ENCODE measurements around the gene PDLIM1.

Gene PDLIM1

DNA sequence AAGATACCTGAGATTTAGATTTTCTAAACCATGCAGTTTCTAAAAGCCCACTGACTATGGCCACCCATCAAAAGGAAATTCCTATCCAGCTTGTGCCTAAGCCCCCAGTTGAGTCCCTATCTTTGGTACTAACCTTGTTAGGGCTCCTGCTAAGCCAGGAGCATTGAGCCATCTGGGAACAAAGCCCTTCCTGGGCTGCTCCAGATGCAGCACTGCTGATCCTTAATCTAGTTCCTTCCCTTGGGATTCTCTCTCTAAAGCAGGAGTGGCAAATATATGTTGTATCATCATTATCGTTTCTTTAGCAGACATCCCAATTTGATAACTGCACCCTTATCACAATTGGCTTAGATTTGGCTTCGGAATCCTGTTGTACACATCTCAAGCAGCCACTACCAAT is 24.7 kb upstream of the PDLIM1 start:
- in situ Hi-C loops (cut with MboI; ENCODE audit: low sequenced_read_pairs): no loop called here

DNA sequence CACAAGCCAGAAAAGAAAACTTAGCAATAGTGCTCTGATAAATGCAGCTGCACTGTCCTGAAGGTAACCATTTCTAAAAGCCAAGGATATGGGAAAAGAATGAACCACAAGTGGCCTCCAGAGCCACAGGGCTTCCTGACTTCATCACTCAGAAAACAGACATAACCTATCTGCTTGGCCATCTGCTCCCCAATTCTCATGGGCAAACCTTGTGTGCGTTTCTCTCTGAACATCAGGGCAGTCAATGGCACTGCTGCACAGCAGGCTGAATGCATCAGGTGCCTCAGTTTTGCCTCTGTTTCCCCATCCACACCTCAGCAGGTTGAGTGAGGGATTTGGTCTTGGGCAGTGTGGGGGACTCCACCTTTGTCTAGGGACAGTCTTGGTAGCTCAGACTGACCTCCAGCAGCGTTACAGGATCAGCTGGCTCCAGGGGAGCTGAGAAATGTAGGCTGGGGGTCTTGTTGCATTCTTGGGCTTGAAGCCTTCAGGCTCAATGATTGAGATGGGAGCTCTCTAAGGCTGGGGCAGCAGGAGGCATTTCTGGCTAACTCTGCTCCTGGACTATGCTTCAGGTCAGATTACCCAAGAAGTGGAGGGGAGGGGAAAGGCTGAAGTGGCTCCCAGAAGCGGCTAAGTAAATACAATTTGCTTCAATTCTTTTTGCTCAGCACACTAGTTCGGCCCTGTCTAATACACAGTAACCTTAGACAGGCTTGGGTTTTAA is 23.6 kb upstream of the PDLIM1 start:
- in situ Hi-C loops (cut with MboI; ENCODE audit: low sequenced_read_pairs): no loop called here

GRCh38 chr10:95312986-95313495 is 22.2 kb upstream of the PDLIM1 start:
- in situ Hi-C loops (cut with MboI; ENCODE audit: low sequenced_read_pairs): no loop called here

DNA sequence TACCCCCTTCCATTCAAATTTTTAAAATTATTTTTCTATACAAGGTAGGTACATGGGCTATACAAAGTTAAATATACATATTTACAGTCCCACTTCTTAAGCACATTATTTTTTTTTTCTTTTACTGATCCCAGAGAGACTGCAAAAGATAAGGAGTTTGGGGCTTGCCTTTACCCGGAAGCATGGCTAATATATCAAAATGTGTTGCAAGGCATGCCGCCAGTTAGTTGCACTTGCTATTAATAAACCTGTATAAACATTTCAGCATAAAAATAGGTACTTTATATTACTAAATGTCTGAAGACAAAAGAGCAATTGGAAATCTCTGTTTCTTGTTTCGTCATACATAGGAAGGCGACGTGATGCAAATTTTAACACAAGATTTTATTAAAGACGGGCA is 21.5 kb upstream of the PDLIM1 start:
- in situ Hi-C loops (cut with MboI; ENCODE audit: low sequenced_read_pairs): no loop called here

- in situ Hi-C loops (cut with MboI; ENCODE audit: low sequenced_read_pairs): no loop called here
Observed at GRCh38 chr10:95309958-95310357, 19.2 kb upstream of the PDLIM1 start.

DNA sequence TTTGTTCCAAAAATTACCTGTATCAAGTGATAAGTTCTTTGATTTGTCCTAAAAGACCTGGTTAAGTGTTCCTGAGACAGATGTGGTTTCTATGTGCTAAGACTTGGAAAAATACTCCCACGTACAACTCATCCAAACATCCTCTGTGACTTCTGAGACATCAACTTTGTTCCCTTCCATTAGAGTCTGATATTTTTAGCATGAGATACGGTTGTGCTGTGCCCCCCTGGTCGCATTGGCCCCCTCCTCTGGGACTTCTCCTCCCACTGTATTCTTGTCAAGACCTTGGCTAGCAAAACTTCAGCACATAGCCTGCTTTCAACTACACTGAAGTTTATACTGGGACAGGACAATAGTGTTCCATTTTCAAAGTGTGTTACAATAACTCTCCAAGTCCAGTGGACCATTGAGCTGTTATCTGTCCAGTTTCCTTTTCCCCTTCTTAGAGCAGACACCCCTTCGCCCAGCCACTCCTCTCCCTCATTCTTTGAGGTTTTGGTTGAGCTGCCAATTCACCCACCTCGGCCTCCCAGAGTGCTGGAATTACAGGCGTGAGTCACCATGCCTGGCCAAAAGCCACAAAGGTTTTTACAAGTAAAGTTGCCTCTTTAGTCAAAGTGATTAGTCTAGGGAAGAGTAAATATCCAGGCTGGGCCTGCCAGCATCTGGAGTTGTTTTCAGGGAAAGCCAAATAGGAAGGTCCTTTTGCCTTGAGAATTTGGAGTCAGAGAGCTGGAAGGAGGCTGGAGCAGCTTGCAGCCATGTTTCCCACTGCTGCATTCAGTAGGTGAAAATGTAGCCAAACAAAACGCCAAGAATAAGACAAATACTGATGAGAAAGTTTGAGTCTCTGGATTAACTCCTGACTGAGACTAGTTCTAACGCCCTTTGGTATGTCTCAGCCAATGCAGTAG is 17.8 kb upstream of the PDLIM1 start:
- in situ Hi-C loops (cut with MboI; ENCODE audit: low sequenced_read_pairs): no loop called here

- in situ Hi-C loops (cut with MboI; ENCODE audit: low sequenced_read_pairs): no loop called here
Observed at GRCh38 chr10:95306851-95307250, 16.0 kb upstream of the PDLIM1 start.

- in situ Hi-C loops (cut with MboI; ENCODE audit: low sequenced_read_pairs): no loop called here
Observed at GRCh38 chr10:95306318-95306650, 15.5 kb upstream of the PDLIM1 start.

DNA sequence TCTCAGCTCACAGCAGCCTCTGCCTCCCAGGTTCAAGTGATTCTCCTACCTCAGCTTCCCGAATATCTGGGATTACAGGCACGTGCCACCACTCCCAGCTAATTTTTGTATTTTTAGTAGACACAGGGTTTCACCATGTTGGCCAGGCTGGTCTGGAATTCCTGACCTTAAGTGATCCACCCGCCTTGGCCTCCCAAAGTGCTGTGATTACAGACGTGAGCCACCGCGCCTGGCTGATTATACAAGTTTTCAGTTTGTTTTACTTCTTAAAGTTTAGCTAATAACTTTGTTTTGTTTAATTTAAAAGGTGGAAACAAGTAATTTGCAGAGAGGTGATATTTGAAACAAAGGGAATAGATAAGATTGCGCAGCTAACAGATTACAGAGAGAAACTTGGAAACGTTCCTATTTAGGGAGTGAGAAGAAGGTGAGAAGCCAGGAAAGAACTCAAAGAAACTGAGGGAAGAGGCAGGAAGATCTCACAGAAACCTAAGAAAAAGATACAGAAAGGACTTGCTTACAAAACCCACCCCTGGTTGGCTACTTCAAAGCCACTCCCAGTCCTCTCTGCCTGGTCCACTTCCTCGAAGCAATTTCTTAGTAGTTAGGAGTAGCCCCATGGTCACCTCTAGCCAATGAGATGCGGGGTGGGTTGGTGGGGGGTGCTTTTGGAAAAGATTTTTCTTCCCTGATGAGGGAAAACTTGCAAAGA is 15.0 kb upstream of the PDLIM1 start:
- in situ Hi-C loops (cut with MboI; ENCODE audit: low sequenced_read_pairs): no loop called here

- in situ Hi-C loops (cut with MboI; ENCODE audit: low sequenced_read_pairs): no loop called here
Observed at GRCh38 chr10:95304976-95305375, 14.2 kb upstream of the PDLIM1 start.

- in situ Hi-C loops (cut with MboI; ENCODE audit: low sequenced_read_pairs): no loop called here
Observed at GRCh38 chr10:95304463-95304862, 13.7 kb upstream of the PDLIM1 start.

DNA sequence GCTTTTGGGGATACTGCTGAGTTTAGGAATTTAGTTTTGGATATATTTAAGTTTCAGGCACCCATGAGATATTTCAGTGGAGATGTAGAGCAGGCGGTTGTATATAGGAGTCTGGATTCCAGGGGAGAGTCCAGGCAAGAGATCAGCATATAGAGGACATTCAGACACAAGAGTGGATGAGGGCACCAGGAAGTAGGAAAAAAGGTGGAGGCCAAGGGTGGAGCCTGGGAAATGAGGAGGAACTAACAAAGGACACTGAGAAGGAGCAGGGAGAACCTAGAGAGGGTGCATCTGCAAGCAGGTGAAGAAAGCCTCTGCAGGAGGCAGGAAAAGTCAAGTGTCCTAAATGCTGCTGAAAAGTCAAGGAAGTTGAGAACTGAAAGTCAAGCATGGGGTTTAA is 13.1 kb upstream of the PDLIM1 start:
- in situ Hi-C loops (cut with MboI; ENCODE audit: low sequenced_read_pairs): no loop called here

DNA sequence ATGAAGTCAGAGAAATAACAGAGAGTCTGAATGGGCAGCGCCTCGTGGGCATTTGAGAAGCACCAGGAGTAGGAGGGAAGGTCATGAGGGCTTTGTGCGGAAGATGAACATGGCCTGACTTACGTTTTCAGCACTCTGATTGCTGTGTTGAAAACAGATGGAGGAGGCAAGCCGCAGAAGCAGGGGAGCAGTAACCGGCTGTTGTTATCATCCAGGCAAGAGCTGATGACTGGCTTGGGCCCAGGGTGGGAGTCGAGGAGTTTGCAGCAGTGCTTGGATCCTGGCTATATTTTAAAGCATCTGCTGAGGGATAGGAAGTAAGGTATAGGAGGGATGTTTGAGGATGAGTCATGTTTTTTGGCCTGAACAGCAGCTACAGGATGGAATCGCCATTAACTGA is 12.7 kb upstream of the PDLIM1 start:
- in situ Hi-C loops (cut with MboI; ENCODE audit: low sequenced_read_pairs): no loop called here

DNA sequence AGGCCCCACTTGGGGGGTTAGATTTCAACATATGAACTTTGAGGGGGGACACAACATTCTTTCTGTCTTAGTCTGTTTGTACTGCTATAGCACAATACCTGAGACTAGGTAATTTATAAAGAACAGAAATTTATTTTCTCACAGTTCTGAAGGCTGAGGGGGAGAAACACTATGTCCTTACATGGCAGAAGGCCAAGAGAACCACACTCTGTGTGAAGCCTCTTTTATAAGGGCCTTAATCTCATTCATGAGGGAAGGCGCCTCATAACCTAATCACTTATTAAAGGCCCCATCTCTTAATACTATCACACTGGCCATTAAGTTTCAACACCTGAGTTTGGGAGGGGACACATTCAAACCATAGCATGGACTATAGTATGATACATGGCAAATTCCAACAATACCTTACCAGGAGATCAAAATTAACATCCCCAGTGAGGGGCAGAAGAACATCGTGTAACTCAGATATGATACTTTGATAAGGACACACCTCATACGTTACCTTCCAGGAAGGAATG is 9.3 kb upstream of the PDLIM1 start:
- in situ Hi-C loops (cut with MboI; ENCODE audit: low sequenced_read_pairs): no loop called here

DNA sequence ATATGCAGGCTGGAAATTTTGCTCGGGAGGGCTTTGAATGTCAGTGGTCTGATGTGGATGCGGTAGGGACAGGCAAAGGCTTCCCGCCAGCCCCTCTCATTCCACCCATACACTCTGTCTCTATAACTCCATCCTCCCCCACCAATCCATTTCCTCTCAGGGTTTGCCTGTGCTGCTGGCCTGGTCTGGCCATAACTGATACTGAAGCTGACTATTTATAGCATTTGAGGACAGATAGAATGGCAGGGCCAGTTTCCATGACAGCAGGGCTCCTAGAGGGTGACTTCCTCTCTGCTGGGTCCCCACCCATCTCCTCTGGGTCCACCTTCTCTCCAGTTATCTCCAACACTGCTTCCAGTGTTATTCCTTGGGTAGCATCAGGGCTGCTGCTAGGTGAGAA is 6.6 kb upstream of the PDLIM1 start:
- in situ Hi-C loops (cut with MboI; ENCODE audit: low sequenced_read_pairs): no loop called here

- in situ Hi-C loops (cut with MboI; ENCODE audit: low sequenced_read_pairs): no loop called here
Observed at GRCh38 chr10:95296764-95297163, 6.0 kb upstream of the PDLIM1 start.

- in situ Hi-C loops (cut with MboI; ENCODE audit: low sequenced_read_pairs): no loop called here
Observed at GRCh38 chr10:95295031-95295755, 4.4 kb upstream of the PDLIM1 start.

- in situ Hi-C loops (cut with MboI; ENCODE audit: low sequenced_read_pairs): no loop called here
Observed at GRCh38 chr10:95293631-95294030, 2.8 kb upstream of the PDLIM1 start.

DNA sequence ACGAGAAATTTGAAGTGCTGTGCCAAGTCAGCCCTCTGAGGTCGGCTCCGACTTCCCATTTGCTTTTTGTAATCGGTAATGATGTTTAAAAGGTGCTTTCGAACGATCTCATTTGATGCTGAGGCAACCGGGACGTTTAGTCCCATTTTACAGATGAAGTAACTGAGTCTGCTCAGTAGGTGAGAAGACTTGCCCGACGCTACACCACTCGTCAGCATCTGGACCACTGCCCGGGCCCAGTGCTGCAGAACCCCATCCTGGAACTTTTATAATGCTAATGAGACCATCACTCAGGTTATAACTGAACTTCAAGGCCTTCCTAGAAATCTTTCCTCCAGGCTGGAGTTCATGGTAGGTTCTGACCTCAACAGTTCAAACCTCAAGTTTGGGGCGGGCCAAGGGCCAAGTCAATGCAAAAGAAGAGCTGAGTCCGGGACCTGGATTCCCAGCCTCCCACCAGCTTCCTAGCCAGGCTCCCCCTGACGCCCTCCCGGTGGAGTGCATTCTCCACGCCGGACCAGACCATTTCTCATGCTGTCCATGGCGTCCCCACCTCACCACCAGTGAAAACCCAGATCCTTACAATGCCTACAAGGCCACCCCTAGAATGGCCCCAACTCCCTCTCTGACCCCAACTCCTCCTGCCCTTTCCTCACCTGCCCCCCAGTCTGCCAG is 699 bp upstream of the PDLIM1 start:
- in situ Hi-C loops (cut with MboI; ENCODE audit: low sequenced_read_pairs): no loop called here

DNA sequence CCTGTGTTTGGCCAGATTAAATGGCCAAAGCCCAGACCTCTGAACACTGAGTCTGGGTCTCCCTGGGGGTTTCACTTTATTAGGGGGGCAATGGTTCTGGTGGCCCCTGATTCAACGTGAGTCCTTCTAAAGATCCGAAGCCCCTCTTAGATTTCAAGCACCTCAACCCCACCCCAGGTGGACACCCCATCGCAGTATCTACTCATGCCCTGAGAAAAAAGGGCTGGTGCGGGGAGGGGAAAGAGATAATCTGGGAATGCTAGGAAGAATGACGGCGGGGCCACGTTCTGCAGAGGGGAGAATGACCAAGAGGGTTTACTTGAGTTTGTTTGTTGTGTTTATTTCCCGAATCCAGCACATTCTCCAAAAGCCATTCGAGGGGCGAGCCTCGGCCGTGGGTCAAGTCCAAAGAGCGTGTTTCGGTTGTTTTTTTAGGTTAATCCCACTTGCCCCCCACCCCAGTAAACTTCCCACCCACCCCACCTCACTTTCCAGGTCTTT is 832 bp downstream of the PDLIM1 start:
- in situ Hi-C loops (cut with MboI; ENCODE audit: low sequenced_read_pairs): no loop called here
